Psoas muscle (tissue), 8 donors: Measurements from ENCODE around the gene EEF1A1. TPM values are rescaled to one million over a fixed set of nuclear protein-coding genes. Genes with fewer than 3 reads are reported as not detected.
"Not testable (repeated sequence)": the region's sequence is repeated elsewhere in the genome, so short reads cannot be mapped to it uniquely, and the experiment has no call there.

Experiments
- ATAC-seq, 4 donors: fragments of 200-7000 bp; cut with Tn5 transposase; one replicate each; pipeline ENCODE4 v1.9.1; 2020; ENCODE audit warnings: moderate library complexity in 3 of 4, mild to moderate bottlenecking in 2 of 4
- DNase-seq, 2 donors: peaks; one replicate each; pipeline ENCODE4 v3.0.0-alpha.2; 2020
- H3K27ac ChIP-seq: fragments of 200-600 bp; one replicate; pipeline ENCODE4 v1.8.0; 2022
- H3K27me3 ChIP-seq, 3 donors: fragments of 200-600 bp in 1 of 3; one replicate each; pipeline versions ENCODE4 v1.6.1 to v1.8.0; 2013 to 2022; ENCODE audit warnings: low read length in 2 of 3, mild to moderate bottlenecking in 2 of 3, moderate library complexity in 1 of 3; ENCODE audit not compliant: insufficient read depth in 3 of 3
- H3K36me3 ChIP-seq, 2 donors: fragments of 200-600 bp in 1 of 2; one replicate each; pipeline versions ENCODE4 v1.6.1 to v1.8.0; 2013 to 2022; ENCODE audit warnings: low read depth in 1 of 2, mild to moderate bottlenecking in 1 of 2, moderate library complexity in 1 of 2; ENCODE audit not compliant: insufficient read depth in 1 of 2
- H3K4me1 ChIP-seq: fragments of 200-600 bp; one replicate; pipeline ENCODE4 v1.8.0; 2022
- H3K4me3 ChIP-seq: fragments of 200-600 bp; one replicate; pipeline ENCODE4 v1.8.0; 2022; ENCODE audit warnings: mild to moderate bottlenecking
- H3K9me3 ChIP-seq: fragments of 200-600 bp; one replicate; pipeline ENCODE4 v1.8.0; 2022
- WGBS, 3 donors: extraction: QIAGEN DNeasy Blood & Tissue Kit; methylation state at CpG; one replicate each; pipeline versions ENCODE4 v1.1.6 to v1.1.7; 2013; 5-methylcytosine and 5-hydroxymethylcytosine counted together
- intact Hi-C, 2 donors: fragments of 100-400 bp; cut with DNase I; formaldehyde crosslinking; loops; one replicate each; pipeline versions ENCODE4 v1.11.0 to v1.14.2; 2022
- long read RNA-seq, 2 donors: library from polyadenylated mRNA; unstranded; transcript quantifications; one replicate each; pipeline ENCODE4 v2.0.0, GENCODE V29; 2021
- polyA plus RNA-seq, 3 donors: library from polyadenylated mRNA; stranded (reverse); fragments of 200-250 nt; gene quantifications; one replicate each; pipeline ENCODE4 v1.2.3, GENCODE V29; 2013
- total RNA-seq, 4 donors: library from RNA; stranded (reverse); fragmentation: NEBNext Ultra II Directional in 2 of 4; extraction: Animal tissue kit (Norgen Biotek cat#: 25700) in 2 of 4; gene quantifications; one replicate each; pipeline versions ENCODE4 v1.2.1 to v1.2.4, GENCODE V29; 2021 to 2023
- TF ChIP-seq, protein P1 (sequence below): fragments of 200-600 bp; IDR thresholded peaks from one replicate; pipeline ENCODE4 v1.8.0; 2022; ENCODE audit warnings: antibody characterized with exemption
- donor health status: healthy with polysubstance abuse.
- donor health status: DM: no; HTN: no; CAD: no; lungs with moderate emphysema.
- donor health status: Bipolar disorder and iron deficiency.
- donor health status: healthy.
- donor health status: DM: yes; HTN: yes; CAD: no.
- donor health status: DM: no; HTN: no; CAD: no.
- donor health status: DM: no; HTN: no; CAD: no.
- donor health status: DM: yes; HTN: yes; CAD: no.

The EEF1A1 gene
- total RNA-seq (1,000 to 10,000 TPM in 1 of 4 donors, 100 to 1,000 TPM in 3; 703 to 2,379 (median 902) TPM), polyA plus RNA-seq (1,000 to 10,000 TPM in 1 of 3 donors, 100 to 1,000 TPM in 2; 541 to 1,251 (median 593) TPM)
- long read RNA-seq, donor 1, full-length matches to known transcripts = 182 of 210 reads
- long read RNA-seq, donor 1, partial matches to known transcripts = 27 of 210 reads
- long read RNA-seq, donor 1, other reads (novel, unspliced or antisense) = 1 of 210 reads
- long read RNA-seq, donor 2, full-length matches to known transcripts = 257 of 295 reads
- long read RNA-seq, donor 2, partial matches to known transcripts = 36 of 295 reads
- long read RNA-seq, donor 2, other reads (novel, unspliced or antisense) = 2 of 295 reads

DNA sequence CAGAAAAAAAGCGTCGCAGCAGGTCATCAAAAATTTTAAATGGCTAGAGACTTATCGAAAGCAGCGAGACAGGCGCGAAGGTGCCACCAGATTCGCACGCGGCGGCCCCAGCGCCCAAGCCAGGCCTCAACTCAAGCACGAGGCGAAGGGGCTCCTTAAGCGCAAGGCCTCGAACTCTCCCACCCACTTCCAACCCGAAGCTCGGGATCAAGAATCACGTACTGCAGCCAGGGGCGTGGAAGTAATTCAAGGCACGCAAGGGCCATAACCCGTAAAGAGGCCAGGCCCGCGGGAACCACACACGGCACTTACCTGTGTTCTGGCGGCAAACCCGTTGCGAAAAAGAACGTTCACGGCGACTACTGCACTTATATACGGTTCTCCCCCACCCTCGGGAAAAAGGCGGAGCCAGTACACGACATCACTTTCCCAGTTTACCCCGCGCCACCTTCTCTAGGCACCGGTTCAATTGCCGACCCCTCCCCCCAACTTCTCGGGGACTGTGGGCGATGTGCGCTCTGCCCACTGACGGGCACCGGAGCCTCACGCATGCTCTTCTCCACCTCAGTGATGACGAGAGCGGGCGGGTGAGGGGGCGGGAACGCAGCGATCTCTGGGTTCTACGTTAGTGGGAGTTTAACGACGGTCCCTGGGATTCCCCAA is at the start of gene EEF1A1:
Gene EEF1A1 (minus strand): TSS at position 345 of the 663 bp plus-strand sequence. CDS start 1,006 bp downstream, outside the sequence.
- Histone ChIP-seq H3K9me3 (no peaks in the 10 kb centered on the region), H3K36me3 (peaks cover 2 to 37% of the 10 kb centered on the region in 2 donors), H3K27ac (peak within 1 kb of the TSS; percentile 90), H3K4me1 (peaks cover 12% of the 10 kb centered on the region), H3K4me3 (peak within 1 kb of the TSS; percentile 91), H3K27me3 (peaks cover 0 to 58% (median 17%) of the 10 kb centered on the region in 3 donors)
- intact Hi-C loops = loop anchor here in 1 of 2 donors (1.0 kb wide), 1 partner anchor 59 kb away; no protein-coding TSS in a partner anchor
- DNase-seq = peak; percentile 98
- 1 to 3% (median 1%) methylated on average over 53 of the region's 53 CpGs for WGBS, 3 donors
- ATAC-seq = peak; percentile 76 to 88 (median 82)
- TF ChIP-seq, protein P1, sequence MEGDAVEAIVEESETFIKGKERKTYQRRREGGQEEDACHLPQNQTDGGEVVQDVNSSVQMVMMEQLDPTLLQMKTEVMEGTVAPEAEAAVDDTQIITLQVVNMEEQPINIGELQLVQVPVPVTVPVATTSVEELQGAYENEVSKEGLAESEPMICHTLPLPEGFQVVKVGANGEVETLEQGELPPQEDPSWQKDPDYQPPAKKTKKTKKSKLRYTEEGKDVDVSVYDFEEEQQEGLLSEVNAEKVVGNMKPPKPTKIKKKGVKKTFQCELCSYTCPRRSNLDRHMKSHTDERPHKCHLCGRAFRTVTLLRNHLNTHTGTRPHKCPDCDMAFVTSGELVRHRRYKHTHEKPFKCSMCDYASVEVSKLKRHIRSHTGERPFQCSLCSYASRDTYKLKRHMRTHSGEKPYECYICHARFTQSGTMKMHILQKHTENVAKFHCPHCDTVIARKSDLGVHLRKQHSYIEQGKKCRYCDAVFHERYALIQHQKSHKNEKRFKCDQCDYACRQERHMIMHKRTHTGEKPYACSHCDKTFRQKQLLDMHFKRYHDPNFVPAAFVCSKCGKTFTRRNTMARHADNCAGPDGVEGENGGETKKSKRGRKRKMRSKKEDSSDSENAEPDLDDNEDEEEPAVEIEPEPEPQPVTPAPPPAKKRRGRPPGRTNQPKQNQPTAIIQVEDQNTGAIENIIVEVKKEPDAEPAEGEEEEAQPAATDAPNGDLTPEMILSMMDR = no peak

DNA sequence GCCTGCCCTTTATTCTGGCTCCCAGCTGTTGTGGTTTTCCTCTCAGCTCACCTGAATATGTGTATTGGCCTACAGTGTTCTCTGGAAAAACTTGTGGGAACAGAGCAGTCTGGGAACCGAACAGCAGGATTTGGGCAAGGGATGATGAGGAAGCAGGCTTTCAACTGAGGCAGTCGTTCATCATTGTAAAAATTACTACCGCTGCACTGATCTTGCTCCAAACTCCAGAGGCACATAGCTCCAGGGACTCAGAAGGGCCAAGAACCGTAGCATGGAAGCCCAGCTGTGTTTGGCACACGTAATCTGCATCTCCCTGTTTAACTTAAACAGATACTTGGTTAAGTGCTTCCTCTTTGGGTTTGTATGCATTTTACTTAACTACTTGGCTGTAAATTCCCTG is 48.3 kb upstream of the EEF1A1 start:
- TF ChIP-seq, protein P1 = no peak
- H3K9me3 ChIP-seq = no peaks in the 10 kb centered on the region
- ATAC-seq (no peak), DNase-seq (no peak)
- H3K36me3 ChIP-seq = no peaks in the 10 kb centered on the region
- H3K4me1 ChIP-seq = peaks cover 11% of the 10 kb centered on the region
- H3K4me3 ChIP-seq = no peak overlapping the region
- no peaks in the 10 kb centered on the region for H3K27me3 ChIP-seq
- no peak overlapping the region for H3K27ac ChIP-seq
- intact Hi-C loops = no loop called here
- WGBS, 3 donors = 62 to 77% (median 73%) methylated on average over 5 of the region's 5 CpGs

DNA sequence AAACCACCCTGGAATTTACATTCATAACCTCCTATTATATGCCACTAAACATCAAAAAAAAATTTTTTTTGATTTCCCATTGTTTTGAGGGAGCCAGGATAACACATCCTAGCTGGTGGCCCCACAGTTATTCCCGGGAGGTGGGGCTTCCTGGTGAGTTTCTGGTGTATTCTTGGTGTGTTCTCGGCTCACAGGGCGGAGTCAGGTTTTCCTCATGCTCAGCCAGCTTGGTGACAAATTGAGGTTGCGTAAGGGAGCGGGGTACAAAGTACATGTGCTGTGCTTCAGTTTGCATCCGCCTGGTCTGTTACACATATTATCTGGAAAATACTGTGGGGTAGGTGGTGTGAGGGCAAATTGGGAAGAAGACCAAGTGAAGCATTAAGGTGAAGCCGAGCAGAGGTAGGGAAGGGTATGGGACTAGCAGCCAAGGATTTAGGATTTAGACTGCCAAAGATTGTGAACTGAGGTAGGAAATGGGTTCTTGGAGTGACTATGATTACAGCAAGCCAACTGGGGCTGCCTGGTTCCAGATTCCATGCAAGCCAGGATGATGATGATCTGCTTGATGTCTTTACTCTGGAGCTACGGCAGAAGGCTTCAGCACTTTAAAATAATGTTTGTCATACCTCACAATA is 46.2 kb upstream of the EEF1A1 start:
- Histone ChIP-seq H3K27me3 (no peaks in the 10 kb centered on the region), H3K4me1 (peaks cover 11% of the 10 kb centered on the region), H3K36me3 (no peaks in the 10 kb centered on the region), H3K4me3 (no peak overlapping the region), H3K27ac (peak overlapping the region; percentile 44), H3K9me3 (no peaks in the 10 kb centered on the region)
- 32 to 56% (median 47%) methylated on average over 8 of the region's 8 CpGs for WGBS, 3 donors
- TF ChIP-seq, protein P1 = no peak
- ATAC-seq (peak; percentile 59 to 89 (median 82)), DNase-seq (peak; percentile 74 to 77)
- intact Hi-C loops = no loop called here

DNA sequence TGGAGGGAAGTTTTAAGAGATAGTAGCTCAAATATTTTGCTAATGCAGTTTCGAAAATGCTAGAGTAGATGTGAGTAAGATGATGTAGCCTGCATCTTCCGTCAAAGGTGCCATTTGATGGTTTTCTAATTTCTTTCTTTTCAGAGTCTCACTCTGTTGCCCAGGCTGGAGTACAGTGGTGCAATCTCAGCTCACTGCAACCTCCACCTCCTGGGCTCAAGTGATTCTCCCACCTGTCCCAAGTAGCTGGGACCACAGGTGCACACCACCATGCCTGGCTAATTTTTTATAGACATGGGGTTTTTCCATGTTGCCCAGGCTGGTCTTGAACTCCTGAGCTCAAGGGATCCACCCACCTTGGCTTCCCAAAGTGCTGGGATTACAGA is 45.6 kb upstream of the EEF1A1 start:
- peak overlapping the region; percentile 20 for H3K27ac ChIP-seq
- H3K36me3 ChIP-seq, H3K4me1 ChIP-seq, H3K27me3 ChIP-seq, ATAC-seq, H3K9me3 ChIP-seq, H3K4me3 ChIP-seq, intact Hi-C loops, DNase-seq: not testable (repeated sequence)
- WGBS, 3 donors = 84 to 98% (median 91%) methylated on average over 2 of the region's 2 CpGs
